Adrenal gland (tissue), 12 donors: ENCODE results near the gene COL6A2. TPM values are rescaled to one million over a fixed set of nuclear protein-coding genes. Genes with fewer than 3 reads are reported as not detected.

Experiments used
- DNase-seq, 7 donors: peaks; one replicate each; pipeline ENCODE4 v3.0.0-alpha.2; 2019 to 2020
- H3K27ac ChIP-seq, 5 donors: fragments of 200-600 bp; sonication (generic) in 4 of 5; 1 replicate in 3 of 5; 2 replicates in 2 of 5; pipeline versions ENCODE4 v1.5.1 to v1.8.0; 2016 to 2020; ENCODE audit warnings: mild to moderate bottlenecking in 1 of 5
- H3K27me3 ChIP-seq: fragments of 200-600 bp; 2 replicates; pipeline ENCODE4 v1.8.0; 2021
- H3K36me3 ChIP-seq, 2 donors: fragments of 200-600 bp; replicated peaks in 1 of 2; 1 replicate in 1 of 2; 2 replicates in 1 of 2; pipeline versions ENCODE4 v1.5.1 to v1.8.0; 2018 to 2022
- H3K4me1 ChIP-seq, 2 donors: fragments of 200-600 bp; replicated peaks in 1 of 2; 1 replicate in 1 of 2; 2 replicates in 1 of 2; pipeline versions ENCODE4 v1.5.1 to v1.8.0; 2018 to 2021
- H3K4me3 ChIP-seq, 4 donors: fragments of 200-600 bp; sonication (generic) in 3 of 4; one replicate each; pipeline ENCODE4 v1.5.1; 2016 to 2018
- H3K9me3 ChIP-seq, 3 donors: fragments of 200-600 bp; sonication (generic) in 1 of 3; replicated peaks in 1 of 3; 1 replicate in 2 of 3; 2 replicates in 1 of 3; pipeline versions ENCODE4 v1.5.1 to v1.8.0; 2016 to 2021
- POLR2A ChIP-seq, 2 donors: fragments of 450-650 bp; IDR thresholded peaks; one replicate each; pipeline ENCODE4 v1.6.1; 2017; ENCODE audit warnings: antibody characterized with exemption in 2 of 2, mild to moderate bottlenecking in 2 of 2, moderate library complexity in 1 of 2
- WGBS, 4 donors: extraction: QIAGEN DNeasy Blood & Tissue Kit in 2 of 4; methylation state at CpG; one replicate each; pipeline versions ENCODE4 v1.1.5 to v1.1.7; 2013 to 2017; 5-methylcytosine and 5-hydroxymethylcytosine counted together
- intact Hi-C, 2 donors: fragments of 100-400 bp; cut with DNase I; formaldehyde crosslinking; loops; one replicate each; pipeline versions ENCODE4 v1.14.1 to v1.15.0; 2022 to 2023
- polyA plus RNA-seq, 3 donors: library from polyadenylated mRNA; stranded (reverse); fragments of 200-250 nt in 2 of 3; fragments of 350-450 nt in 1 of 3; fragmentation: Illumina TruSeq in 1 of 3; extraction: RNeasy Lipid Tissue Mini Kit (QIAGEN cat#74804) in 1 of 3; gene quantifications; one replicate each; pipeline ENCODE4 v1.2.3, GENCODE V29; 2013 to 2014
- total RNA-seq, 9 donors: library from RNA; depleted of rRNA in 4 of 9; stranded (reverse); fragments of >200 nt in 4 of 9; fragments of 120-200 nt in 1 of 9; fragmentation: NEBNext Ultra II Directional in 1 of 9; extraction: Animal tissue kit (Norgen Biotek cat#: 25700) in 1 of 9; gene quantifications; one replicate each; pipeline versions ENCODE4 v1.1.0 to v1.2.4, GENCODE V29; 2013 to 2023
- TF ChIP-seq, protein P1 (sequence below), 6 experiments: fragments of 450-650 bp in 4 of 6; fragments of 200-600 bp in 2 of 6; sonication (generic) in 1 of 6; IDR thresholded peaks; 1 replicate in 5 of 6; 2 replicates in 1 of 6; pipeline versions ENCODE4 v1.5.1 to v1.8.0; 2016 to 2021; ENCODE audit warnings: antibody characterized with exemption in 6 of 6, mild to moderate bottlenecking in 2 of 6, moderate library complexity in 1 of 6
- donor health status: healthy with polysubstance abuse.
- donor health status: Bipolar disorder and iron deficiency.
- donor health status: DM: yes; HTN: yes; CAD: no.
- donor health status: DM: no; HTN: no; CAD: no.
- donor health status: DM: no; HTN: no; CAD: no.
- donor health status: DM: yes; HTN: yes; CAD: no.

COL6A2 gene
- total and polyA plus RNA-seq, 12 donors: 19.0 to 543 (median 181) TPM

DNA sequence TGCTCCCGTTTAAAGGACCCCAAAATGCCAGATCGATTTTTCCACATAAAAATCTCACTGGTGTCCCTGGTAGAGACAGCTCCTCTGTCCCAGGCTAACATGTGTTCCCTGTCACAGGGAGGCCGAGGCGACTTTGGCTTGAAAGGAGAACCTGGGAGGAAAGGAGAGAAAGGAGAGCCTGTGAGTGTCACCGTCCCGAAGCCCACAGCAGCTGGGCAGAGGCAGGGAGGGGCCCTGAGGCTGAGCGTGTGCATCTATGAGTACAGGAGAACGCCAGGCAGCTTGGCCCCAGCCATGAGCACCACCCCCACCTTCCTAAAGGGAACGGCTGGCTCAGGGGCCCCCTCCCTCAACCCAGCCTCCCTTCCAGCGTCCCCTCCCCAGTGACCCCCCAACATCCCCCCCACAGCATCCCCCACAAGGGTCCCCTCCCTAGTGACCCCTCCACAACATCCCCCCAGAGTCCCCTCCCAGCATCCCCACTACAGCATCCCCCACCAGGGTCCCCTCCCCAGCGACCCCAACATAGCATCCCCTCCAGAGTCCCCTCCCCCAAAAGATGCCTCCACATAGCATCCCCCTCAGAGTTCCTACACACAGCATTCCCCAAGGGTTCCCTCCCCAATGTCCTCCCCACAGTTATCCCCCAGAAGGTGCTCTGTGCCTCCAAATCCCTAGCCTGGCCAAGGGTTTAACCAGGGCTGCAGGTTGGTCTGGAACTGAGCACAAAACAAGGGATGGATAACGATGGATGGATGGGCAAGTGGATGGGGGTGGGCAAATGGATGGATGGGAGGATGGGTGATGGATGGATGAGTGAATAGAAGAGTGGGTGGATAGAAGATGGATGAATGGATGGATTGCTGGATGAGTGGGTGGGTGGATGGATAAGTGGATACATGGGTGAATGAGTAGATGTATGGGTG lies 25.1 kb downstream of the COL6A2 start:
- no peaks in the 10 kb centered on the region for H3K27me3 ChIP-seq
- intact Hi-C loops: no loop called here
- peaks cover 0 to 36% of the 10 kb centered on the region in 2 donors for H3K36me3 ChIP-seq
- no peak overlapping the region for H3K27ac ChIP-seq
- TF ChIP-seq, protein P1, sequence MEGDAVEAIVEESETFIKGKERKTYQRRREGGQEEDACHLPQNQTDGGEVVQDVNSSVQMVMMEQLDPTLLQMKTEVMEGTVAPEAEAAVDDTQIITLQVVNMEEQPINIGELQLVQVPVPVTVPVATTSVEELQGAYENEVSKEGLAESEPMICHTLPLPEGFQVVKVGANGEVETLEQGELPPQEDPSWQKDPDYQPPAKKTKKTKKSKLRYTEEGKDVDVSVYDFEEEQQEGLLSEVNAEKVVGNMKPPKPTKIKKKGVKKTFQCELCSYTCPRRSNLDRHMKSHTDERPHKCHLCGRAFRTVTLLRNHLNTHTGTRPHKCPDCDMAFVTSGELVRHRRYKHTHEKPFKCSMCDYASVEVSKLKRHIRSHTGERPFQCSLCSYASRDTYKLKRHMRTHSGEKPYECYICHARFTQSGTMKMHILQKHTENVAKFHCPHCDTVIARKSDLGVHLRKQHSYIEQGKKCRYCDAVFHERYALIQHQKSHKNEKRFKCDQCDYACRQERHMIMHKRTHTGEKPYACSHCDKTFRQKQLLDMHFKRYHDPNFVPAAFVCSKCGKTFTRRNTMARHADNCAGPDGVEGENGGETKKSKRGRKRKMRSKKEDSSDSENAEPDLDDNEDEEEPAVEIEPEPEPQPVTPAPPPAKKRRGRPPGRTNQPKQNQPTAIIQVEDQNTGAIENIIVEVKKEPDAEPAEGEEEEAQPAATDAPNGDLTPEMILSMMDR (IDR thresholded peaks at IDR 0.05): no peak
- TF ChIP-seq POLR2A (IDR thresholded peaks at IDR 0.05): no peak
- no peaks in the 10 kb centered on the region for H3K4me1 ChIP-seq
- peak in 4 of 7 donors; percentile 3 to 10 (median 8) for DNase-seq
- no peaks in the 10 kb centered on the region for H3K9me3 ChIP-seq
- no peak overlapping the region for H3K4me3 ChIP-seq
- 87 to 90% (median 89%) methylated on average over 9 to 12 of the region's 12 CpGs for WGBS, 4 donors

DNA sequence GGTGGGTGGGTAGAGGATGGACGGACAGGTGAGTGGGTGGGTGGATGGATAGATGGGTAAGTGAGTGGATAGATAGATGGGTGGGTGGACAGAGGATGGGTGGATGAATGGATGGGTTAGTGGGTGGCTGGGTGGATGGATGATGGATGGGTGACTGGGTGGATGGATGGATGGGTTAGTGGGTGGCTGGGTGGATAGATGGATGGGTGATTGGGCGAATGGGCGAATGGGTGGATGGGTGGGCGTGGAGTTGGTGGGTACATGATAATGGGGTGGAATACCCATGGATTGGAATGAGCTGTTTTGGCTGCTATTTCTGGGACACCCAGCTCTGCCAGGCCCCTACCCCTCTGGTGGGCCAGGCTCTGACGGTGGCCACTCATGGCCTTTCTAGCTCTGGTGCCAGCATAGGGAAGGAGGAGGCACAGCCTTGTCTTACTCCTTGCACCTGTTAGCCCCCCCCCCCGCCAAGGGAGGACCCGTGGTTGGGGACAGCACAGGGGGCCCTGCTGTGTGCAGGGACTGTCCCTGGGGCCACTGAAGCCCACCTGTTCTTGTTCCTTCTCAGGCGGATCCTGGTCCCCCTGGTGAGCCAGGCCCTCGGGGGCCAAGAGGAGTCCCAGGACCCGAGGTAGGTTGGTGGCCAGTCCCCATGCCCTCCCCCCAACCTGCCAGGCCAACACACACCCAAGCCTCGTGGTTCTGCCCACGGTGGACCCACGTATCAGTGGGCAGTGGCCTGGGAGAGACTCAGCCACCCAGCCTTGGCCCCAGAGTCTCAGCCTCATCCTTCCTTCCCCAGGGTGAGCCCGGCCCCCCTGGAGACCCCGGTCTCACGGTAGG lies 26.4 kb downstream of the COL6A2 start:
- TF ChIP-seq, protein P1 (IDR thresholded peaks at IDR 0.05): no peak
- WGBS, 4 donors: 88 to 91% (median 91%) methylated on average over 14 to 16 of the region's 16 CpGs
- Histone ChIP-seq H3K36me3 (peaks cover 0 to 26% of the 10 kb centered on the region in 2 donors), H3K9me3 (no peaks in the 10 kb centered on the region), H3K27me3 (no peaks in the 10 kb centered on the region), H3K4me1 (no peaks in the 10 kb centered on the region), H3K27ac (no peak overlapping the region), H3K4me3 (no peak overlapping the region)
- intact Hi-C loops: no loop called here
- DNase-seq: peak in 3 of 7 donors; percentile 1 to 11 (median 4)

DNA sequence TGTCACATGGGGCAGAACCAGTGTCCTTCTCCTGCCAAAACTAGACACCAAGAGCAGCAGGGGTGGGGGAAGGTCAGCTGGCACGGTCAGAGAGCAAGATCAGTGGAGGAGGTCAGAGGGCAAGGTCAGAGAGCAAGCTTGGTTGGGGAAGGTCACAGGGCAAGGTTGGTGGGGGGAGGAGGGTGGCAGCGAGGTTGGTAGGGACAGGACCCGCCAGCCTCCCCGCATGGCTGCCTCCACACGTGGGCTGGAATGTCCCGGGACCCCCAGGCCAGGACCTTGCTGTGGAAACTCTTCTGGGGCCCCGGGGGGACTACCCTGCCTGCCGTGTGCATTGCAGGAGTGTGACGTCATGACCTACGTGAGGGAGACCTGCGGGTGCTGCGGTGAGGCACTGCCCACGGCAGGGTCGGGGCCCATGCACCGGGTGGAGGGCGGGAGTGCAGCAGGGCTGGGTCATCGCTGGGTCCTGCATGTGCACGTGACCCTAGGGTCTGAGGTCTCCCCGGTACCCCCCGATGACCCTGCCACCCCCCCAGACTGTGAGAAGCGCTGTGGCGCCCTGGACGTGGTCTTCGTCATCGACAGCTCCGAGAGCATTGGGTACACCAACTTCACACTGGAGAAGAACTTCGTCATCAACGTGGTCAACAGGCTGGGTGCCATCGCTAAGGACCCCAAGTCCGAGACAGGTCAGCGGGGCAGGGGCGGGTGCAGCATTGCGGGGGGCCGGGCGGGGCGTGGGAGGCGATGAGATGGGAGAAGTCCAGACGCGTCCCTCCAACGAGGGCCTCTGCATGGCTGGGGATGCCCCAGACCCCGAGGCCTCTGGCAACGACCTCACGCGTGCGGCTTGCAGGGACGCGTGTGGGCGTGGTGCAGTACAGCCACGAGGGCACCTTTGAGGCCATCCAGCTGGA lies 27.3 kb downstream of the COL6A2 start:
- peak in 6 of 7 donors; percentile 1 to 20 (median 8) for DNase-seq
- H3K9me3 ChIP-seq: no peaks in the 10 kb centered on the region
- H3K4me3 ChIP-seq: no peak overlapping the region
- peaks cover 0 to 21% of the 10 kb centered on the region in 2 donors for H3K36me3 ChIP-seq
- no peak for TF ChIP-seq POLR2A (IDR thresholded peaks at IDR 0.05)
- TF ChIP-seq, protein P1 (IDR thresholded peaks at IDR 0.05): no peak
- 87 to 93% (median 89%) methylated on average over 28 to 49 of the region's 49 CpGs for WGBS, 4 donors
- intact Hi-C loops: no loop called here
- no peak overlapping the region for H3K27ac ChIP-seq
- H3K4me1 ChIP-seq: no peaks in the 10 kb centered on the region
- H3K27me3 ChIP-seq: no peaks in the 10 kb centered on the region
